Endothelial cell of umbilical vein (primary cell): ENCODE data around the gene TMEM207. TPM values are rescaled to one million over a fixed set of nuclear protein-coding genes. Genes with fewer than 3 reads are reported as not detected.

Source experiments
- BruUV-seq: library from RNA; stranded (reverse); fragments of 400-500 nt; replicated peaks from 2 replicates; lab custom pipeline; 2021; lab: Mats Ljungman, UMichigan
- CTCF ChIA-PET: fragments of 300-600, 350-600 bp; sonication (Branson Sonifier 250); formaldehyde crosslinking; loops from one replicate; lab custom pipeline; 2021; ENCODE audit warnings: antibody characterized with exemption, inconsistent platforms; lab: Charles Lee
- POLR2A ChIA-PET: fragments of 300-600, 350-600 bp; sonication (Branson Sonifier 250); formaldehyde crosslinking; loops from one replicate; lab custom pipeline; 2021; ENCODE audit warnings: antibody characterized with exemption, inconsistent platforms; lab: Charles Lee
- DNase-seq: peaks from one replicate; pipeline ENCODE4 v3.0.0-alpha.2; 2011; ENCODE audit warnings: low read depth, low spot score
- FAIRE-seq: peaks from 2 replicates; lab custom pipeline; 2011; peaks lifted over from hg19 to GRCh38; lab: Jason Lieb, UNC
- H2AFZ ChIP-seq: 2 replicates; pipeline ENCODE4 v1.6.0; 2012; ENCODE audit warnings: low read depth, low read length, control low read depth, inconsistent platforms
- H3K27ac ChIP-seq: 2 replicates; pipeline ENCODE4 v1.5.1; 2011; ENCODE audit warnings: low read depth, mild to moderate bottlenecking, control low read depth, low read length, moderate library complexity; ENCODE audit not compliant: insufficient read depth
- H3K27me3 ChIP-seq, 2 experiments: 2 replicates each; pipeline versions ENCODE4 v1.6.0 to v1.6.1; 2011; ENCODE audit warnings: low read length in 2 of 2, mixed read lengths in 1 of 2; ENCODE audit not compliant: control insufficient read depth in 2 of 2, insufficient read depth in 2 of 2
- H3K36me3 ChIP-seq, 2 experiments: 2 replicates in 1 of 2; 3 replicates in 1 of 2; pipeline ENCODE4 v1.5.1; 2011; ENCODE audit warnings: low read length in 2 of 2, mild to moderate bottlenecking in 1 of 2, moderate library complexity in 1 of 2; ENCODE audit not compliant: control insufficient read depth in 2 of 2, insufficient read depth in 2 of 2; ENCODE audit errors: extremely low read depth in 1 of 2
- H3K4me1 ChIP-seq: 3 replicates; pipeline ENCODE4 v1.5.1; 2011; ENCODE audit warnings: mild to moderate bottlenecking, low read length; ENCODE audit not compliant: control insufficient read depth, insufficient read depth; ENCODE audit errors: extremely low read depth
- H3K4me2 ChIP-seq: 2 replicates; pipeline ENCODE4 v1.6.1; 2011; ENCODE audit warnings: low read length, control low read depth, mixed read lengths; ENCODE audit not compliant: insufficient read depth
- H3K4me3 ChIP-seq, 3 experiments: fragments of 200-600 bp in 1 of 3; sonication (generic), shearing (Covaris generic) in 1 of 3; replicated peaks in 1 of 3; 2 replicates each; pipeline ENCODE4 v1.5.1; 2011 to 2016; ENCODE audit warnings: control low read depth in 3 of 3, low read length in 3 of 3, mild to moderate bottlenecking in 2 of 3, inconsistent platforms in 1 of 3, low read depth in 1 of 3, moderate library complexity in 1 of 3; ENCODE audit not compliant: insufficient read depth in 1 of 3
- H3K79me2 ChIP-seq: 2 replicates; pipeline ENCODE4 v1.6.0; 2012; ENCODE audit warnings: low read length, inconsistent platforms; ENCODE audit not compliant: control insufficient read depth, insufficient read depth
- H3K9ac ChIP-seq: replicated peaks from 2 replicates; pipeline ENCODE3; 2011; ENCODE audit warnings: low read length, control low read depth; ENCODE audit not compliant: insufficient read depth; ENCODE audit errors: extremely low read depth
- H3K9me1 ChIP-seq: replicated peaks from 3 replicates; pipeline ENCODE4 v1.6.0; 2011; ENCODE audit warnings: mild to moderate bottlenecking, low read length; ENCODE audit not compliant: control insufficient read depth, insufficient read depth; ENCODE audit errors: extremely low read depth
- H3K9me3 ChIP-seq: replicated peaks from 2 replicates; pipeline ENCODE4 v1.5.1; 2012; ENCODE audit warnings: low read length, inconsistent platforms; ENCODE audit not compliant: control insufficient read depth, insufficient read depth
- H4K20me1 ChIP-seq: replicated peaks from 2 replicates; pipeline ENCODE3; 2011; ENCODE audit warnings: mild to moderate bottlenecking, low read length; ENCODE audit not compliant: control insufficient read depth, insufficient read depth; ENCODE audit errors: extremely low read depth
- CTCF ChIP-seq, 2 donors: IDR thresholded peaks; 1 replicate in 1 of 2; 2 replicates in 1 of 2; pipeline ENCODE4 v1.5.1; 2011; ENCODE audit warnings: low read length in 2 of 2, mild to moderate bottlenecking in 2 of 2, moderate library complexity in 2 of 2, control low read depth in 1 of 2, inconsistent platforms in 1 of 2, low read depth in 1 of 2; ENCODE audit not compliant: insufficient read depth in 1 of 2; ENCODE audit errors: extremely low read depth in 1 of 2
- EZH2 ChIP-seq: IDR thresholded peaks from 2 replicates; pipeline ENCODE4 v1.6.1; 2012; ENCODE audit warnings: borderline replicate concordance, low read depth, mild to moderate bottlenecking, moderate library complexity, low read length, inconsistent platforms; ENCODE audit not compliant: severe bottlenecking
- FOS ChIP-seq: IDR thresholded peaks from 2 replicates; pipeline ENCODE4 v1.6.1; 2011; ENCODE audit warnings: mild to moderate bottlenecking, low read length, moderate library complexity, borderline replicate concordance; ENCODE audit not compliant: insufficient read depth
- GATA2 ChIP-seq: IDR thresholded peaks from 2 replicates; pipeline ENCODE4 v1.7.0; 2011; ENCODE audit warnings: low read depth, mild to moderate bottlenecking, moderate library complexity, mixed read lengths, low read length; ENCODE audit not compliant: insufficient read length, insufficient read depth
- JUN ChIP-seq: IDR thresholded peaks from 2 replicates; pipeline ENCODE4 v1.6.1; 2011; ENCODE audit warnings: borderline replicate concordance, low read depth; ENCODE audit not compliant: insufficient read length, insufficient read depth
- MAX ChIP-seq: IDR thresholded peaks from 2 replicates; pipeline ENCODE4 v1.6.1; 2011; ENCODE audit not compliant: insufficient read depth, insufficient read length
- MYC ChIP-seq: IDR thresholded peaks from one replicate; pipeline ENCODE4 v1.6.1; 2011; ENCODE audit warnings: mild to moderate bottlenecking, low read depth, low read length
- POLR2A ChIP-seq: IDR thresholded peaks from 2 replicates; pipeline ENCODE4 v1.6.1; 2012; ENCODE audit warnings: low read depth, mild to moderate bottlenecking, control low read depth, low read length
- POLR2AphosphoS5 ChIP-seq: IDR thresholded peaks from 2 replicates; pipeline ENCODE4 v1.6.1; 2012; ENCODE audit warnings: low read depth, mild to moderate bottlenecking, control low read depth, low read length, moderate library complexity; ENCODE audit not compliant: insufficient read depth
- dilution Hi-C: fragments of 300-500 bp; cut with MboI; formaldehyde crosslinking; loops from one replicate; pipeline ENCODE4 v1.15.0; 2019; ENCODE audit warnings: low sequenced_read_pairs; ENCODE audit not compliant: extremely low pct_ligation_motif_present
- intact Hi-C: fragments of 100-400 bp; cut with micrococcal nuclease; formaldehyde crosslinking; loops from one replicate; pipeline ENCODE4 v1.10.0; 2022
- polyA plus RNA-seq, 4 experiments: library from polyadenylated mRNA; depleted of rRNA in 3 of 4; stranded (reverse) in 3 of 4; unstranded in 1 of 4; fragments of >200 nt; gene quantifications; 2 replicates each; pipeline versions ENCODE4 v1.2.1 to v1.2.3, GENCODE V29; 2011 to 2012; ENCODE audit warnings: missing spikeins in 1 of 4
- total RNA-seq: library from RNA; stranded (reverse); gene quantifications from 2 replicates; pipeline ENCODE4 v1.2.3, GENCODE V29; 2021

Gene TMEM207
- total and polyA plus RNA-seq, 2 donors (not counting 3 experiments of a cell fraction or from before 2014, with no cell fraction given), result not detected

DNA sequence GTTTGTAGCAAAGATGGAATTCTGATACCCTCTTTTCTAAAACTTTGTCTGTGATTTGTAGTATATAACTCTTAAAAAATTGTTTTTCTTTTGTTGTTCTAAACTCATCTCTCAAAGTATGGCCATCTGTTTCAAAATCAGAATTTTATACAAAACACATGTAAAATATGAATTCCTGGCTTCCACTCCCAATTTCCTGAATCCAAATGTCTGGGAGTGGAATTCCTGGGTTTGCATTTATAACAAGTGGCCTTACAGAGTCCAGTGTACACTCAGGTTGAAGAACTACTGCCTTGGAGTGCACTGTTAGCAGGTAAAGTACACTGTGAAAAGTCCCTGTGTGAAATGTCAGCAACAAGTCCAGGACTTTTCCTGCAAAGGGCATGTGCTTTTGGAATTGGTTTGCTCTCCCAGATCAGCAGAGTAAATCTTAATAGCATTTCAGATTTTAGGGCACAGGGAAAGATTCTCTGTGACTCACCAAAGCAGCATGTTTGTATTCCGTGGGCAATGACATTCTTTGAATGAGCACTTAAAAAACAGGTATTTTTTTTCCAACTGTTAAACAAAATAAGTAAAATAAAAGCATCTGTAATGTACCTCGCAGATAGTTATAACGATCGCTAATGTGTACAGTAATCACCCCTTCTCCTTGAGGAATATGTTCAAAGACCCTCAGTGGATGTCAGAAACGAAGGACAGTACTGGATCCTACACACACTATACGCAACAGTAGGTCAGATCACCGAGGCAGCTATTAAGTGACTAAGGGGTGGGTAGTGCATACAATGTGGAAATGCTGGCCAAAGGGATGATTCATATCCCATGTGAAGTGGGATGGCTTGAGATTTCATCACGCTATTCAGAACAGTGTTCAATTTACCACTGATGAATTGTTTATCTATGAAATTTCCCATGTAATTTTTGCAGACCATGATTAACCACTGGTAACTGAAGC lies 63.7 kb downstream of the TMEM207 start:
- H3K36me3 ChIP-seq, result no peaks in the 10 kb centered on the region
- H3K9me1 ChIP-seq, result no peaks in the 10 kb centered on the region
- no peak overlapping the region for H3K4me3 ChIP-seq
- ChIA-PET POLR2A (no interaction called here), CTCF (interaction anchor here (0.7 to 1.5 kb wide), 11 partner anchors 10 to 424 kb away, joined by 3 to 19 read pairs (median 5); partner anchors contain the start of genes CLDN1 and IL1RAP)
- no peaks in the 10 kb centered on the region for H3K27me3 ChIP-seq
- H3K4me1 ChIP-seq, result peaks cover 12% of the 10 kb centered on the region
- H4K20me1 ChIP-seq, result no peaks in the 10 kb centered on the region
- H2AFZ ChIP-seq, result peak overlapping the region; percentile 3
- no peaks in the 10 kb centered on the region for H3K79me2 ChIP-seq
- dilution Hi-C loops, result no loop called here
- peak; percentile 90 for DNase-seq
- peak; percentile 92 for FAIRE-seq
- BruUV-seq, result TSS peak; percentile 97
- peak overlapping the region; percentile 35 for H3K27ac ChIP-seq
- H3K4me2 ChIP-seq, result peak overlapping the region; percentile 7
- no peaks in the 10 kb centered on the region for H3K9me3 ChIP-seq
- intact Hi-C loops, result loop anchor here (1.0 kb wide), 5 partner anchors 16 to 309 kb away; partner anchors contain the start of gene CLDN1
- peak overlapping the region; percentile 12 for H3K9ac ChIP-seq
- TF ChIP-seq GATA2, result peak; percentile 23
- TF ChIP-seq FOS, result peak; percentile 83
- peak; percentile 80 for TF ChIP-seq JUN
- TF ChIP-seq POLR2AphosphoS5, result peak; percentile 54
- no peak for TF ChIP-seq EZH2
- TF ChIP-seq MYC, result no peak
- TF ChIP-seq POLR2A, result peak; percentile 27
- no peak for TF ChIP-seq CTCF (IDR thresholded peaks at IDR 0.05; ENCODE audit: extremely low read depth in 1 of 2, insufficient read depth in 1 of 2, low read depth in 1 of 2, low read length in 2 of 2)
- no peak for TF ChIP-seq MAX
